Activated CD4-positive, alpha-beta T cell treated with anti-CD3 and anti-CD28 coated beads, Interleukin-2, amount 50 U/mL, for 1 hour (primary cell): Measurements from ENCODE around the gene RAPGEF5.

Experiments used
- DNase-seq: peaks from one replicate; pipeline ENCODE4 v3.0.0-alpha.2; 2020

The RAPGEF5 gene

GRCh38 chr7:22181663-22182062 is 175.3 kb downstream of the RAPGEF5 start:
- no peak for DNase-seq

- DNase-seq: no peak
Measured at GRCh38 chr7:22179442-22179879, 177.5 kb downstream of the RAPGEF5 start.

- DNase-seq: no peak
Measured at GRCh38 chr7:22178735-22179134, 178.2 kb downstream of the RAPGEF5 start.

GRCh38 chr7:22176791-22177412 is 180.1 kb downstream of the RAPGEF5 start:
- no peak for DNase-seq

GRCh38 chr7:22174574-22174953 is 182.4 kb downstream of the RAPGEF5 start:
- no peak for DNase-seq

- DNase-seq: no peak
Measured at GRCh38 chr7:22173685-22174573, 183.0 kb downstream of the RAPGEF5 start.

DNA sequence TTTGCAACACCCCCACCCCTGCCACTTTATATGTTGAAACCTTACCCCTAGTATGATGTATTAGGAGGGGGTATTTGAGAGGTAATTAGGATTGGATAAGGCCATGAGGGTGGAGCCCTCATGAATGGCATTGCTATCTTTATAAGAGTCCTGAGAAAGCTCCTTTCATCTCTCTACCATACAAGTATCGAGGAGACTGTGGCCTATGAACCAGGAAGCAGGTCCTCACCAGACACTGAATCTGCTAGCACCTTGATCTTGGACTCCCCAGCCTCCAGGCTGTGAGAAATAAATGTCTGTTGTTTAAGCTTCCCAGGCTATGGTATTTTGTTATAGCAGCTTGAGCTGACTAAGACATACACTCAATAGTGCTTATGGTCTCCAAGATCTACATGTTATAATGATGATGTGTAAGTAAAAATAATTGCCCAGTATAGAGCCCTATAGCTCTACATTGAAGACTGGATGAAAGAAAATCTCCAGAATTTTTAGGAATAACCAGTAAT is 188.8 kb downstream of the RAPGEF5 start:
- DNase-seq: no peak

DNA sequence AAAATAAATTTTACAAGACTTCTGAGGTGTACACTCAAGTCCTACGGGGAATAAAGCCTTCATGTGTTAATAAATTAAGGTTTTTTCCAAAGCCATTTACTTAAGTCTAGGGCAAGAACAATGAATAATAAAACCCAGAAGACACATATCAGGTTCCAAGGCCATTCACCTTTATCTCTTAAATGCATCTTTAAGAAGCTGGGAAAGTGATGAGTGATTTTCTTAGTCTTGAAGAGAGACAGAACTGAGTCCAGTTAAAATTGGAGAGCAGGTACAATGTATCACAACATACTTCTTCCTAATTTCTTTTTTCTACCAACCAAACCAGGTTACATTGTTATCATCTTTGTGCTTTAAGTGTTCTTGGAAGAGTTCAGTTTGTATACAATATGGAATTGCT is 189.5 kb downstream of the RAPGEF5 start:
- no peak for DNase-seq

GRCh38 chr7:22166928-22167327 is 190.0 kb downstream of the RAPGEF5 start:
- no peak for DNase-seq

GRCh38 chr7:22159341-22159740 is 197.6 kb downstream of the RAPGEF5 start:
- no peak for DNase-seq

- no peak for DNase-seq
Measured at GRCh38 chr7:22157552-22157951, 199.4 kb downstream of the RAPGEF5 start.

DNA sequence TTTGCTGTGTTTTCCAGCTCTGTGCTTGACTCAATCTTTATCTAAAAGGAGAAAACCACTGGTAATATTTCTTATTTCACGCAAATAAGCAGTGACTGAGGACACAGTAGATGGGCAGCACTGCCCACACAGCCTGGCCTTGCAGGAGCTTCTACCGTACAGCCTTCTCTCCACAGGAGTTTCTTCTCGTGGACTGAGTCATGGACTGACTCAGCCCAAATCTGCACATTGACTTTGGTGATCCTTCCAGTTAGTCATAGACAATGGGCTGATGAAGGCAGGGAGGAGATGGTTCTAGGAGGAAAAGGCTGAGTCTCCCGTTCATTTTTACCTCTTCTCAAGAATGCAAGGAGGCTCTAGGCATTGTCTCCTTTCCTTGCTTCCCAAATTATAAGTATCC is 200.7 kb downstream of the RAPGEF5 start:
- DNase-seq: no peak

DNA sequence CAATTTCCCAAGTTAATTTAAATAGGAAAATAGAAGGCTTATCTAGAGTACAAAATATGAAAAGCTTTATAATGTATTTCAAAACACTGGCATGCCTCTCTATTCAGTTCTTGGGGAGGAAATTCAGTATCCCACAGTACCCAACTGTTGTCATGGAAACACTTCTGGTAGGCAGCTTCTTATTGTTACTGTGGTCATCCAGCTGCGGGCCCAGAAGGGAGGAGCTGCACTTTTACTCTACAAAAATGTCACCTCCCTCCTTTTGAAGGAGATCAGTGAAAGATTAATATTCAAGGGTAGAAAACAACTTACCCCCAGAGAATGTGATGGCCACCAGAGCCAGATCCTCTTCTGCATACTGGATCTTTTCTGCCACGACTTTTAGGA is 202.8 kb downstream of the RAPGEF5 start:
- DNase-seq: no peak

- no peak for DNase-seq
Measured at GRCh38 chr7:22153432-22154142, 203.4 kb downstream of the RAPGEF5 start.

- DNase-seq: no peak
Measured at GRCh38 chr7:22152690-22153089, 204.3 kb downstream of the RAPGEF5 start.

DNA sequence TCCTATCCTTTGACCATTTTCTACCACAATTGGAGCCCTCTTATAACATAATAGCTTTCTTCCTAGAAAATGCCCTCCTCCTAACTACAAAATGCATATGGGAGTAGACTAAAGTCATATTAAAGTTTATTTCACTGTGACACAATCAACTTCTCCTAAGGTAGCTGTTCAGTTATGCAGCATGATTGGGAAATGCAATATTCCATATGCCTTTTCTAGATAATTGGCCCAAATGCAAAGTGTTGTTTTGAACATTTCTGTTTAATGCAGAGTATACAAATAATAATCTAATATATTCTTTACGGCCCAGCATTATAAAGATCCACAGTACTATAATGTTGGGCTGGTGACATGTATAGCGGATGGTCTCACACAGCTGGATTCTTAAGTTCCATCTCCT is 205.1 kb downstream of the RAPGEF5 start:
- DNase-seq: no peak

GRCh38 chr7:22150221-22150620 is 206.7 kb downstream of the RAPGEF5 start:
- DNase-seq: no peak

DNA sequence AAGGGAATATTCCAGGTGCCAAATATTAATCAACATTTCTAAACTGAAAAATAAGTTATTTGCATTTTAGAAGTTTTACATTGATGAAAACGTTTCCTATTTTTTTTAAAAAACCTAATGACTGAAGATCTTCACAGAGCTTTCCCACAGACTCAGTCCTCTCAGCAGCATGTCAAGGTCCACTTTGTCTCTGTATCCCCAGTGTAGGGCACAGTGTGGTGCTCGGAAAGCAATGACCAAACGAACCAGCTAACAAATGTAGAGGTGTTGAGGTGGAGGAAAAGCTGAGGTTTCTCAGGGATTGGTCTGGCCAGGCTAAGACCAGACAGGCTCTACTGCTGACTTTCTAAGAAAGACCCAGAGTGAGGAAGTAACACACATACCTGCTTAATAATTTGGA is 209.1 kb downstream of the RAPGEF5 start:
- no peak for DNase-seq

GRCh38 chr7:22146961-22147512 is 209.9 kb downstream of the RAPGEF5 start:
- DNase-seq: no peak

DNA sequence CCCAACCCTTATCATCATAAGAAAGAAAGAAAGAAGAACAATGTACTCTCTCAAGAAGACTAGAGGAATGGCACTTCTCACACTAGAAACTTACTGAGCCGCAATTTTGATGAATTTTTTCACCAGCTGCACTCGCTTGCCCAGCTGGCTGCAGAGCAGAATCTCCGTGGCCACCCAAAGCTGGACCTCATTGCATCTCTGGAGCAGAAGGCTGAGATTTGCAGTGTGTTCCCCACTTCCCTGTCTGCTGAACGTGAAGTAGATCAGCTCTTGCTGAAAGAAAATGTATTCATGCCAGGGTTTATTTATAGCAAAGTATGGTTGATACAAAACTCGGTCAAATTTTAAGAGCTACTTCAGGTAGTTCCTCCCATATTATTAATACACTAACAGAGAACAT is 212.0 kb downstream of the RAPGEF5 start:
- DNase-seq: no peak

DNA sequence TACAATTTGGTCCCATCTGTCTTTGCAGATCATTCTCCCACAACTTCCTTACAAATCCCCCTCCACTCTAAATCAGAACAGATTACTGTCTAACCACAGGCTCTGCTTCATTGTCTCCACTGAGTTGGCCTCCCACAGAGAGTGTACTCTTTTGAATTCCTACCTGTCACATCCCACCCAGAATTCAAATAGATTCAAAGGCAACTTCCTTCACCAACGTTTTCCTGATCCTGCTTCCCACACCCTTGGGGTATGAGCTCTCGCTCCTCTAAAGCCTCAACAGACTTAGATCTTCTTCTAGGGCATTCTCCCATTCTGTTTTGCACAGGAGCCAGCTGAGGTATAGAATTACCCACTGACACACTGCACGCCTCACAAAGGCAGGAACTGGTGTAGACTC is 213.5 kb downstream of the RAPGEF5 start:
- no peak for DNase-seq

DNA sequence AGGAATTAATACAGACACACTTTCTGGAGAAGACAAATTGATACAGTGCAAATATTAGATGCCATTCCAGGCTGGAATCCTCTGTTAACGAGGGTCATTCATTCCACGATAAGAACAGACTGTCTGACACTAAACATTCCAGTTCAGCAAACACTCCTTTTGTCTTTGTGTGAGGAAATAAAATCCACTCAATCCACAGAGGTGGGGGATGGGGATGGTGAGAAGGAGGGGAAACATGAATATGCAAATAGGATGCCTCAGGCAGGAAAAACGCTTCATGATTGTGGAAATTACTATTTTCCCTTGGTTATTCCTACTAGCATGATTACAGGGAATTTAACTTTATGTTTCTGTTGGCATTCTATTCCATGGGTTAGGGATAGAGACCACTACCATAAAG is 214.4 kb downstream of the RAPGEF5 start:
- DNase-seq: no peak

DNA sequence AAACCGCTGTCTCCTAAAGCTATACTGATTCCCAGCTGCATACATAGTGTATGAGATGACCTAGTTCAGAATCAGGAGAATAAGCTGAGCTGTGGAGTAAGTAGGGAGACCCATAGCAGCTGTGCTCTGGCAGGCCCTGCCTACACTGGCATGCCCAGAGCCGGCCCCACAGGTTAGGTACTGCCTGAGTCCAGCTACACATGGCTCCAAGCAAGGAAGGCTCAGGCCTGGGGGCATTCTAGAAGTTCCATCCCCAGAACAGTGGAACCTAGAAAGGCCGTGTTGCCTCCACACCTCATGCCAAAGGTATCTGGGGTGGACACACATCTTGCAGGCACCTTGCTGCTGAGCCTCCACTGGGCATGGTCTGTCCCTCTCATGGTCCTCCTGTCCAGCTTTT is 215.6 kb downstream of the RAPGEF5 start:
- DNase-seq: no peak
